ENCODE results near the gene DNAH7. TPM values are rescaled to one million over a fixed set of nuclear protein-coding genes. Genes with fewer than 3 reads are reported as not detected.

Gene DNAH7
- total and polyA plus RNA-seq, 10 of the 15 experiments (the other 5 are each of a cell fraction or from before 2014, with no cell fraction given) = 0.05 to 0.61 (median 0.16) TPM

DNA sequence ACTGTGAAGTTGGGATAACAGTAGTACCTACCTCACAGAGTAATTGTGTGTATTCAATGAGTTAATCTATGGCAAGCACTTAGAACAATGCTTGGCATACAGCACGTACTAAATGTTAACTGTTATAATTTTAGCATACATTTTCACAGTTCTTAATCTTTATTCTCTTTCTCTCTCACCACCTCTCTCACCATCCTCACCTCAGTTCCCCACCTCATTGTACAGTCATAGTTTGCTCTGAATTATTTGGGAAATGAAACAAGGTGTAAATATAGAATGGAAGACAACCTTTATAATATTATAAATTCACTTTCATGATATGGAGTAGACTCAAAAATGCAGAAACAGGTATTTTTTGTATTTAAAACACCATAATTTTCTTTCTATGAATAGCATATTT, 40.0 kb upstream of the DNAH7 start:
- DNase-seq (ENCODE audit: low read depth, low spot score) (no peak), FAIRE-seq (no peak), ATAC-seq (peak; percentile 38; the same call in 2 of the 3 replicates)
- ChIA-PET RAD21 (ENCODE audit: unreplicated experiment) (interaction anchor here (1.1 to 3.6 kb wide), 3 partner anchors 30 to 190 kb away, joined by 3 to 23 read pairs (median 3); no protein-coding TSS in a partner anchor), CTCF (interaction anchor here (1.4 to 4.0 kb wide), 2 partner anchors 12 to 30 kb away, joined by 3 to 20 read pairs; no protein-coding TSS in a partner anchor), POLR2A (interaction anchor here (1.3 to 3.3 kb wide), 3 partner anchors 11 to 168 kb away, joined by 3 to 10 read pairs (median 4); no protein-coding TSS in a partner anchor), SMC1A (ENCODE audit: uncharacterized antibody, unreplicated experiment) (interaction anchor here (1.0 to 3.0 kb wide), 8 partner anchors 23 to 167 kb away, joined by 3 to 16 read pairs (median 4); no protein-coding TSS in a partner anchor)
- Histone ChIP-seq H3K36me3 (ENCODE audit: control insufficient read depth in 2 of 2, insufficient read depth in 2 of 2, low read length in 1 of 2) (no peaks in the 10 kb centered on the region), H3K27me3 (replicated peaks in 1 of 2; ENCODE audit: control insufficient read depth in 2 of 2, insufficient read depth in 2 of 2, low read length in 1 of 2) (no peaks in the 10 kb centered on the region), H3K79me2 (ENCODE audit: control insufficient read depth, insufficient read depth, low read length) (no peaks in the 10 kb centered on the region), H3K27ac (ENCODE audit: control insufficient read depth, insufficient read depth) (no peak overlapping the region), H2AFZ (ENCODE audit: control insufficient read depth, low read depth, low read length) (peak overlapping the region; percentile 54), H3K4me3 (no peak overlapping the region), H3K9me3 (replicated peaks; ENCODE audit: control insufficient read depth, insufficient read depth, low read length) (peaks cover 3% of the 10 kb centered on the region; the same call in 2 of the 3 replicates), H4K20me1 (ENCODE audit: control insufficient read depth, insufficient read depth) (no peaks in the 10 kb centered on the region), H3K9ac (ENCODE audit: control insufficient read depth, insufficient read depth, low read length) (no peak overlapping the region), H3K4me1 (ENCODE audit: control insufficient read depth, insufficient read depth, low read length) (0 out of 2 replicates have a peak, but pooled peaks cover 3% of the 10 kb centered on the region), H3K4me2 (ENCODE audit: control insufficient read depth, insufficient read depth) (no peak overlapping the region)
- in situ Hi-C loops (cut with MboI) = no loop called here
- TF ChIP-seq WRNIP1 (IDR thresholded peaks at IDR 0.05; ENCODE audit: borderline replicate concordance, low read depth, low read length) (no peak), EP300 (IDR thresholded peaks at IDR 0.05; ENCODE audit: borderline replicate concordance in 1 of 2, control insufficient read depth in 1 of 2, low read depth in 2 of 2, low read length in 2 of 2) (0 out of 4 replicates have a peak, but pooled peaks of 1 of the 2 experiments have one; percentile 34), IKZF2 (IDR thresholded peaks at IDR 0.05) (peak in 1 of 2 experiments; percentile 30; a peak in 1 of 4 replicates), RFX5 (IDR thresholded peaks at IDR 0.05; ENCODE audit: low read depth, low read length) (no peak)
- TF ChIP-seq, protein P1, sequence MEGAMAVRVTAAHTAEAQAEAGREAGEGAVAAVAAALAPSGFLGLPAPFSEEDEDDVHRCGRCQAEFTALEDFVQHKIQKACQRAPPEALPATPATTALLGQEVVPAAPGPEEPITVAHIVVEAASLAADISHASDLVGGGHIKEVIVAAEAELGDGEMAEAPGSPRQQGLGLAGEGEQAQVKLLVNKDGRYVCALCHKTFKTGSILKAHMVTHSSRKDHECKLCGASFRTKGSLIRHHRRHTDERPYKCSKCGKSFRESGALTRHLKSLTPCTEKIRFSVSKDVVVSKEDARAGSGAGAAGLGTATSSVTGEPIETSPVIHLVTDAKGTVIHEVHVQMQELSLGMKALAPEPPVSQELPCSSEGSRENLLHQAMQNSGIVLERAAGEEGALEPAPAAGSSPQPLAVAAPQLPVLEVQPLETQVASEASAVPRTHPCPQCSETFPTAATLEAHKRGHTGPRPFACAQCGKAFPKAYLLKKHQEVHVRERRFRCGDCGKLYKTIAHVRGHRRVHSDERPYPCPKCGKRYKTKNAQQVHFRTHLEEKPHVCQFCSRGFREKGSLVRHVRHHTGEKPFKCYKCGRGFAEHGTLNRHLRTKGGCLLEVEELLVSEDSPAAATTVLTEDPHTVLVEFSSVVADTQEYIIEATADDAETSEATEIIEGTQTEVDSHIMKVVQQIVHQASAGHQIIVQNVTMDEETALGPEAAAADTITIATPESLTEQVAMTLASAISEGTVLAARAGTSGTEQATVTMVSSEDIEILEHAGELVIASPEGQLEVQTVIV (IDR thresholded peaks at IDR 0.05; ENCODE audit: borderline replicate concordance, partially characterized antibody) = no peak
- TF ChIP-seq, protein P2, sequence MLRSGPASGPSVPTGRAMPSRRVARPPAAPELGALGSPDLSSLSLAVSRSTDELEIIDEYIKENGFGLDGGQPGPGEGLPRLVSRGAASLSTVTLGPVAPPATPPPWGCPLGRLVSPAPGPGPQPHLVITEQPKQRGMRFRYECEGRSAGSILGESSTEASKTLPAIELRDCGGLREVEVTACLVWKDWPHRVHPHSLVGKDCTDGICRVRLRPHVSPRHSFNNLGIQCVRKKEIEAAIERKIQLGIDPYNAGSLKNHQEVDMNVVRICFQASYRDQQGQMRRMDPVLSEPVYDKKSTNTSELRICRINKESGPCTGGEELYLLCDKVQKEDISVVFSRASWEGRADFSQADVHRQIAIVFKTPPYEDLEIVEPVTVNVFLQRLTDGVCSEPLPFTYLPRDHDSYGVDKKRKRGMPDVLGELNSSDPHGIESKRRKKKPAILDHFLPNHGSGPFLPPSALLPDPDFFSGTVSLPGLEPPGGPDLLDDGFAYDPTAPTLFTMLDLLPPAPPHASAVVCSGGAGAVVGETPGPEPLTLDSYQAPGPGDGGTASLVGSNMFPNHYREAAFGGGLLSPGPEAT (IDR thresholded peaks at IDR 0.05; ENCODE audit: low read depth) = 0 out of 2 replicates have a peak, but pooled peaks have one; percentile 9
- TF ChIP-seq, protein P3, sequence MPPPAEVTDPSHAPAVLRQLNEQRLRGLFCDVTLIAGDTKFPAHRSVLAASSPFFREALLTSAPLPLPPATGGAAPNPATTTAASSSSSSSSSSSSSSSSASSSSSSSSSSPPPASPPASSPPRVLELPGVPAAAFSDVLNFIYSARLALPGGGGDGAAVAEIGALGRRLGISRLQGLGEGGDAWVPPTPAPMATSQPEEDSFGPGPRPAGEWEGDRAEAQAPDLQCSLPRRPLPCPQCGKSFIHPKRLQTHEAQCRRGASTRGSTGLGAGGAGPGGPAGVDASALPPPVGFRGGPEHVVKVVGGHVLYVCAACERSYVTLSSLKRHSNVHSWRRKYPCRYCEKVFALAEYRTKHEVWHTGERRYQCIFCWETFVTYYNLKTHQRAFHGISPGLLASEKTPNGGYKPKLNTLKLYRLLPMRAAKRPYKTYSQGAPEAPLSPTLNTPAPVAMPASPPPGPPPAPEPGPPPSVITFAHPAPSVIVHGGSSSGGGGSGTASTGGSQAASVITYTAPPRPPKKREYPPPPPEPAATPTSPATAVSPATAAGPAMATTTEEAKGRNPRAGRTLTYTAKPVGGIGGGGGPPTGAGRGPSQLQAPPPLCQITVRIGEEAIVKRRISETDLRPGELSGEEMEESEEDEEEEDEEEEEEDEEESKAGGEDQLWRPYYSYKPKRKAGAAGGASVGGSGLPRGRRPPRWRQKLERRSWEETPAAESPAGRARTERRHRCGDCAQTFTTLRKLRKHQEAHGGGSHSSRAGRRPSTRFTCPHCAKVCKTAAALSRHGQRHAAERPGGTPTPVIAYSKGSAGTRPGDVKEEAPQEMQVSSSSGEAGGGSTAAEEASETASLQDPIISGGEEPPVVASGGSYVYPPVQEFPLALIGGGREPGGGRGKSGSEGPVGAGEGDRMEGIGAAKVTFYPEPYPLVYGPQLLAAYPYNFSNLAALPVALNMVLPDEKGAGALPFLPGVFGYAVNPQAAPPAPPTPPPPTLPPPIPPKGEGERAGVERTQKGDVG (CRISPR knock-in tag; IDR thresholded peaks at IDR 0.05) = no peak
- WGBS (ENCODE audit: insufficient coverage, insufficient replicate concordance, low lambda C conversion rate, missing lambda C conversion rate) = 0% methylated on average over 1 of the region's 1 CpG
- BruUV-seq (replicated peaks) = no TSS peak
- intact Hi-C loops (cut with micrococcal nuclease; ENCODE audit: unreplicated experiment) = no loop called here
